Measurements from ENCODE around the gene DUOX1. TPM values are rescaled to one million over a fixed set of nuclear protein-coding genes. Genes with fewer than 3 reads are reported as not detected.

Gene DUOX1
- total RNA-seq, 2 experiments from 2014 or later: not detected

DNA sequence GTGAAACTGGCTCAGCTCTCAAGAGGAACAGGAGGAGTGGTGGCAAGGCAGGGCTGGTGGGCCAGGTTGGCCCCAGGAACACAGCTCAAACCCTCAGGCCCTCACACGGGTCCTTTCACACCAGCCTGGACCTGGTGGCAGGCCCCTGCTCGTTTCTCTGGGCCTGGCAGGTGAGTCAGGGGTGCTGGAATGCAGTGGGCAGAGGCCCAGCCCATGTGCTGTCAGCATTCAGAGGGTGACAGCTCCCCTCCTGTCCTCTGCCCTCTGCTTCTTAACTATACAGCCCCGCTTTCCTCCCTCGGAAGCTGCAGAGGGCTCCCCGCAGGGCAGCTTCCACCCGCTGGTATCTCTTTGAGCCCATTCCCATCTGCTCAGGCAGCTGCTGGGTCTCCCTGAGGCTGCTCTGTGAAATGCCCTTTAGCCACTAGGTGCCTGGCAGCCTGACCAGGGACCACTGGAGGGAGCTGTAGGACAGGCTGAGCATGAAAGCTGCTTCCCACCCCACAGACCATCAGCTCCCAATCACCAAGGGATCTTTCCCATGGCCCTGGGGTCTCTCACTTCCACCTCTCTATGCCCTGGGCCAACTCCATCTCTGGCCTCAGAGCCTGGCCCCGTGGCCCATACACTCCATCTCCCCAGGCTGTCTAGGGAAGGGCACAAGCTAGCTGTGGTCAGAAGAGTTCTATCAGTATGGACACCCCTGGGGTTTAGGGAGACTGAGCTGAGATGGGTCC lies 33.1 kb downstream of the DUOX1 start:
- peaks cover 2% of the 10 kb centered on the region for H3K36me3 Mint-ChIP-seq (ENCODE audit: low read depth)
- peak; percentile 71 for DNase-seq
- ChIA-PET CTCF (interaction anchor here (0.5 to 8.8 kb wide), 23 partner anchors 8 to 534 kb away, joined by 3 to 111 read pairs (median 4); no protein-coding TSS in a partner anchor), POLR2A (interaction anchor here (0.6 kb wide), 1 partner anchor 206 kb away, joined by 3 read pairs; the partner anchor contains the start of gene TERB2)
- peaks cover 20% of the 10 kb centered on the region for H3K4me1 Mint-ChIP-seq
- H3K4me3 Mint-ChIP-seq: no peak overlapping the region
- no peaks in the 10 kb centered on the region for H3K27me3 Mint-ChIP-seq
- no peaks in the 10 kb centered on the region for H3K9me3 Mint-ChIP-seq
- H3K27ac Mint-ChIP-seq: no peak overlapping the region

- H3K27me3 Mint-ChIP-seq: no peaks in the 10 kb centered on the region
- H3K27ac Mint-ChIP-seq: no peak overlapping the region
- no peaks in the 10 kb centered on the region for H3K9me3 Mint-ChIP-seq
- no peak overlapping the region for H3K4me3 Mint-ChIP-seq
- peaks cover 20% of the 10 kb centered on the region for H3K4me1 Mint-ChIP-seq
- H3K36me3 Mint-ChIP-seq (ENCODE audit: low read depth): peaks cover 2% of the 10 kb centered on the region
- no peak for DNase-seq
- CTCF ChIA-PET: interaction anchor here (0.5 to 8.8 kb wide), 20 partner anchors 8 to 1332 kb away, joined by 3 to 111 read pairs (median 4); no protein-coding TSS in a partner anchor
- POLR2A ChIA-PET: interaction anchor here (0.6 kb wide), 1 partner anchor 207 kb away, joined by 3 read pairs; the partner anchor contains the start of gene TERB2
Measured at GRCh38 chr15:45163508-45163856, 33.7 kb downstream of the DUOX1 start.

DNA sequence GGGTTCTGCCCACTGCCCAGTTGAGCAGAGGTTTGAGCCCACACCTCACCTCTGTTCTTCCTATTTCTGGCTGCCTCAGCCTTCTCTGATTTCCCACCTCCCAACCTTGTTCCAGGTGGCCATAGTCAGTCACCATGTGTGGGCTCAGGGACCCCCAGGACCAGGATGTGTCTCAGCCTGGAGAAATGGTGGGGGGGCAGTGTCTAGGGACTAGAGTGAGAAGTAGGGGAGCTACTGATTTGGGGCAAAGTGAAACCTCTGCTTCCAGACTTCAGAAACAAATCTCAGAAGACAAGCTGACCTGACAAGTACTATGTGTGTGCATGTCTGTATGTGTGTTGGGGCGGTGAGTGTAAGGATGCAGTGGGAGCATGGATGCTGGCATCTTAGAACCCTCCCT lies 35.1 kb downstream of the DUOX1 start:
- Mint-ChIP-seq H3K4me1 (peaks cover 20% of the 10 kb centered on the region), H3K27ac (peak overlapping the region; percentile 92), H3K27me3 (no peaks in the 10 kb centered on the region), H3K36me3 (ENCODE audit: low read depth) (peaks cover 2% of the 10 kb centered on the region), H3K9me3 (no peaks in the 10 kb centered on the region), H3K4me3 (peak overlapping the region; percentile 74)
- POLR2A ChIA-PET: interaction anchor here (0.6 kb wide), 1 partner anchor 212 kb away, joined by 3 read pairs; no protein-coding TSS in a partner anchor
- CTCF ChIA-PET: interaction anchor here (1.0 to 8.8 kb wide), 3 partner anchors 15 to 30 kb away, joined by 3 to 111 read pairs (median 5); no protein-coding TSS in a partner anchor
- DNase-seq: no peak

DNA sequence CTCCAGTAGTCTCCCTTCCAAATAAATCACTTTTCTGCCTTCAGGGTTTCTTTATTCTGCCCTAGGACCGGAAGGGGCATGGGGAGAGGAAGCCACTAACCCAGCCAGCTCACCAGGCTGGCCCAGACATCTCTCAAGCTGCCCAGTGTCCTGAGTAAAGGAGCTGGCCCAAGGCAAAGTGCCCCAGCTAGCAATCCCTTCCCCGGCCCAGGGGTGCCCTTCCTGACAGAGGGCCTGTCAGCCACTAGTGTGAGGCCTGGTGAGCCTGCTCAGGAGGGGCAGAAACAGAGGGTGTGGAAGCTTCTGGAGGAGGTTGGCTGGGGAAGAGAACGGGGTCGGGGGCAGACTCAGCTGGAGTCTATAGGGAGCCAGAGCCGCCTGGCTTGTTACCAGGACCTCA lies 35.7 kb downstream of the DUOX1 start:
- no peaks in the 10 kb centered on the region for H3K9me3 Mint-ChIP-seq
- ChIA-PET POLR2A (interaction anchor here (0.6 kb wide), 1 partner anchor 212 kb away, joined by 3 read pairs; no protein-coding TSS in a partner anchor), CTCF (interaction anchor here (1.2 to 8.8 kb wide), 2 partner anchors 15 to 31 kb away, joined by 3 to 111 read pairs; no protein-coding TSS in a partner anchor)
- H3K4me3 Mint-ChIP-seq: peak overlapping the region; percentile 74
- no peak for DNase-seq
- peak overlapping the region; percentile 92 for H3K27ac Mint-ChIP-seq
- peaks cover 20% of the 10 kb centered on the region for H3K4me1 Mint-ChIP-seq
- H3K36me3 Mint-ChIP-seq (ENCODE audit: low read depth): peaks cover 2% of the 10 kb centered on the region
- no peaks in the 10 kb centered on the region for H3K27me3 Mint-ChIP-seq

DNA sequence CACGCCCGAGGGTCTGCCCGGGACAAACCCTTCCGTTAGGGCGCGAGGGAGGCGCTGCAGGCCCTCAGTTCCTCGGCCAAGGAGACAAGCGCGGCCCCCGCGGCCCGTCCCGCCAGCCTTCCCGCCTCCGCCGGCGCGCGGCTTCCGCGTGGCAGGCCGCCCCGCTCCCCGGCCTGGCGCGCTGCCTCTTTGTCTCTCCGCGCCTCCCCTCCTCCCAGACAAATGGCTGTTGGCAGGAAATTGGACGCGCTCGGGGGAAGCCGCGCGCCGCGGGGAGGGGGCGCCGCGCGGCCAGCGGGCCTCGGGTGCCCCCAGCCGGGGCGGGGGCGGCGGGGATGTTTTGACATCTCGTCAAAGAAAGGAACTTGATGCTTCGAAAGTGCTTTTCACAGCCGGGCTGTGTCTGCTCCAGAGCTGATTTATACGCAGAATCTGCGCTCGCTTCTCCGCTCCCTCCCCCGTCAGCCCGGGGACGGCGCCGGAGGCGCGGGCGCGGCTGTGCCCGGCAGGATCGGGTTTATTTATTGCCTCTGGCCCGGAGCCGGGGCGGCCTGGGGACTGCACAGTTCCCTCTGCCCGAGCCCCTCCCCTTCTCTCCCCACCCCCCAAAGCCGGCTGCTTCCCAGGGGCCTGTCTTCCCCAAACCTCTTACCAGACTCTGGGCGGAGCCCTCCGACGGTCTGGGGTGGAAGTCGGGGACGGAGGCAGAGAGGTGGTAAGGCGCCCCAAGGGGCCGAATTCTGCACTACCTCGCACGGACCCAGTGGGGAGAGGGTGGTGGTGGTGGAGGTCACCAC lies 37.2 kb downstream of the DUOX1 start:
- Mint-ChIP-seq H3K36me3 (ENCODE audit: low read depth) (peaks cover 2% of the 10 kb centered on the region), H3K4me3 (peak overlapping the region; percentile 69), H3K27ac (peak overlapping the region; percentile 84), H3K27me3 (no peaks in the 10 kb centered on the region), H3K4me1 (peaks cover 20% of the 10 kb centered on the region), H3K9me3 (no peaks in the 10 kb centered on the region)
- peak; percentile 84 for DNase-seq
- CTCF ChIA-PET: interaction anchor here (0.7 to 8.8 kb wide), 13 partner anchors 8 to 290 kb away, joined by 3 to 111 read pairs (median 3); no protein-coding TSS in a partner anchor
- POLR2A ChIA-PET: no interaction called here

DNA sequence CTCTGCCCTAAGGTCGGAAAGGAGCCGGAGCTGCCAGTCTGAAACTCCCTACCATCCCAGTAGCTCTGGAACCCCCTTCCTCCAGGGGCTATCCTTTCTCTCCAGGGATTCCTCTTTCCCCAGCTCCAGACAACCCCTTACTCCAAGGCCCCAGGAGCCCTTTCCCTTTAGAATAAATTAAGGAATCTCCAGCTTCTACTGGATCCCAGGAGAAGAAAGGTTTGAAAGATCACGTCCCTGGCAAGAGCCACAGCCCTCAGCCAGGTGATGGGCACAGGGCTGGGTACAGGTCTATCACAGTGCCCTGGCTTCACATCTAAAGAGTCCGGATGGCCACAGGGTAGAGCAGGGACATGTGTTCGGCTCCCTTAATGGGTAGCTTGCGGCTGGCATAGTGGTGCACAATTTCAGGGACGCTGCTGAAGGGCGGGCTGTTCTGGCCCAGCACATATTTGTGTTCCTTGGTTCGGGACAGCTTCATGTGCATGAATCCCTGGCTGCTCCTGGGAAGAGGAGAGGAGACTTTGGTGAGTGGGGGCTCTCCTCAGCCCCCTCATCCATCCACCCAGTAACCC lies 37.9 kb downstream of the DUOX1 start:
- H3K4me3 Mint-ChIP-seq: peak overlapping the region; percentile 69
- H3K9me3 Mint-ChIP-seq: no peaks in the 10 kb centered on the region
- peaks cover 2% of the 10 kb centered on the region for H3K36me3 Mint-ChIP-seq (ENCODE audit: low read depth)
- H3K4me1 Mint-ChIP-seq: peaks cover 20% of the 10 kb centered on the region
- DNase-seq: no peak
- peak overlapping the region; percentile 84 for H3K27ac Mint-ChIP-seq
- no peaks in the 10 kb centered on the region for H3K27me3 Mint-ChIP-seq
- ChIA-PET POLR2A (no interaction called here), CTCF (interaction anchor here (0.7 to 8.8 kb wide), 17 partner anchors 9 to 290 kb away, joined by 3 to 111 read pairs (median 4); no protein-coding TSS in a partner anchor)

DNA sequence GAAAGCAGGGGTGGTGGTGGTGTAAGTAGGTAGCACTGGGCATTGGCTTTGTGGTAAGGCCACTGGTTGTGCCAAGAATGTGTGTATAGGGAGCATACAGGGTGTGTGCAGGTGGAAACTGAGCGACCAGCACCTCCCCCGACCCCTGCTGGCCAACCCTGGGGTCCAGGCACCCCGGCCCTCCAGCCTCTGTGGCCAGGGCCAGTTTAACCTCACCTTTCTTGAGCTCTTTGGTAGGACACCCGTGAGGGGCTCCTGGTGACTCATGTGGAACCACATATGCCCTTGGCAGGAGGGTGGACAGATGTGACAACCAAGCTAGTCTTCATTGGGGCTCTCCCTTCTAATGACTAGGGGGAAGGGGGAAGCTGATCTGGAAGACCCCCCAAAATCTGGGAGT lies 38.5 kb downstream of the DUOX1 start:
- H3K9me3 Mint-ChIP-seq: no peaks in the 10 kb centered on the region

GRCh38 chr15:45168751-45169551 lies 39.2 kb downstream of the DUOX1 start:
- Mint-ChIP-seq H3K36me3 (ENCODE audit: low read depth) (peaks cover 2% of the 10 kb centered on the region), H3K4me1 (peaks cover 18% of the 10 kb centered on the region), H3K27ac (peak overlapping the region; percentile 41), H3K4me3 (no peak overlapping the region), H3K9me3 (no peaks in the 10 kb centered on the region), H3K27me3 (no peaks in the 10 kb centered on the region)
- DNase-seq: no peak
- ChIA-PET CTCF (interaction anchor here (0.8 to 8.8 kb wide), 10 partner anchors 11 to 278 kb away, joined by 3 to 111 read pairs (median 4); no protein-coding TSS in a partner anchor), POLR2A (interaction anchor here (0.6 to 1.1 kb wide), 3 partner anchors 29 to 479 kb away, joined by 3 read pairs; no protein-coding TSS in a partner anchor)

More for the DNA sequence above, 38.5 kb downstream of the DUOX1 start:
- Mint-ChIP-seq H3K27ac (peak overlapping the region; percentile 41), H3K4me3 (no peak overlapping the region), H3K27me3 (no peaks in the 10 kb centered on the region), H3K4me1 (peaks cover 18% of the 10 kb centered on the region), H3K36me3 (ENCODE audit: low read depth) (peaks cover 2% of the 10 kb centered on the region)
- POLR2A ChIA-PET: interaction anchor here (0.6 kb wide), 1 partner anchor 476 kb away, joined by 3 read pairs; no protein-coding TSS in a partner anchor
- no peak for DNase-seq
- CTCF ChIA-PET: interaction anchor here (0.8 to 8.8 kb wide), 12 partner anchors 9 to 289 kb away, joined by 3 to 111 read pairs (median 4); no protein-coding TSS in a partner anchor

GRCh38 chr15:45169608-45170480 lies 40.0 kb downstream of the DUOX1 start:
- DNase-seq: no peak
- CTCF ChIA-PET: interaction anchor here (0.6 to 1.5 kb wide), 6 partner anchors 14 to 55 kb away, joined by 3 to 6 read pairs (median 4); no protein-coding TSS in a partner anchor
- Mint-ChIP-seq H3K4me1 (peaks cover 18% of the 10 kb centered on the region), H3K27ac (no peak overlapping the region), H3K4me3 (no peak overlapping the region), H3K36me3 (ENCODE audit: low read depth) (peaks cover 2% of the 10 kb centered on the region), H3K9me3 (no peaks in the 10 kb centered on the region), H3K27me3 (no peaks in the 10 kb centered on the region)
- POLR2A ChIA-PET: interaction anchor here (0.6 to 1.1 kb wide), 2 partner anchors 28 to 478 kb away, joined by 3 read pairs; no protein-coding TSS in a partner anchor

- no peak overlapping the region for H3K4me3 Mint-ChIP-seq
- ChIA-PET POLR2A (no interaction called here), CTCF (interaction anchor here (1.3 to 3.1 kb wide), 3 partner anchors 9 to 26 kb away, joined by 3 to 10 read pairs (median 5); no protein-coding TSS in a partner anchor)
- H3K4me1 Mint-ChIP-seq: peaks cover 5% of the 10 kb centered on the region
- no peak overlapping the region for H3K27ac Mint-ChIP-seq
- no peak for DNase-seq
- no peaks in the 10 kb centered on the region for H3K36me3 Mint-ChIP-seq (ENCODE audit: low read depth)
- no peaks in the 10 kb centered on the region for H3K27me3 Mint-ChIP-seq
- H3K9me3 Mint-ChIP-seq: no peaks in the 10 kb centered on the region
Measured at GRCh38 chr15:45171912-45172311, 42.1 kb downstream of the DUOX1 start.

DNA sequence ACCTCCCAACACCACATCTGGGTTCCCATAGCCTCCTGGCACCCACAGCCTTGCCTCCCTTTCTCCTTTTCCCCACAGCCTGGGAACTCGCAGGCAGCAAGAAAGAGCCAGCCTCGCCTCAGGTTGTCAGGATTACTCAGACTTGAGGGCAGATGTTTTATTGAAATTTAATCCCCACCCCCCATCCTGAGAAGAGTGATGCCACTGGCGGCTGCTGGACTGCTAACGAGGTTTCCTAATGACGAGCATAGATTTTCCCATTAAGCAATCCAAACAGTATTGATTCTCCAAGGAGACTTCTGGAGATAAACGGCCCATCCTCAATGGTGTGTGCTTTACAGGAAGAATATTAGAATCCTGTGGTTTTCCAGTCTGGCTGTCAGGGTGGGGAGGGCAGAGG lies 44.3 kb downstream of the DUOX1 start:
- ChIA-PET CTCF (interaction anchor here (3.1 kb wide), 1 partner anchor 24 kb away, joined by 10 read pairs; no protein-coding TSS in a partner anchor), POLR2A (interaction anchor here (0.6 kb wide), 1 partner anchor 21 kb away, joined by 3 read pairs; no protein-coding TSS in a partner anchor)
- H3K27me3 Mint-ChIP-seq: no peaks in the 10 kb centered on the region
- no peak overlapping the region for H3K27ac Mint-ChIP-seq
- H3K4me3 Mint-ChIP-seq: no peak overlapping the region
- no peaks in the 10 kb centered on the region for H3K4me1 Mint-ChIP-seq
- no peaks in the 10 kb centered on the region for H3K9me3 Mint-ChIP-seq
- H3K36me3 Mint-ChIP-seq (ENCODE audit: low read depth): no peaks in the 10 kb centered on the region
- no peak for DNase-seq

All from activated CD4-positive, alpha-beta T cell treated with anti-CD3 and anti-CD28 coated beads, Interleukin-2, amount 10 ng/mL, durations not matched to agents 7 days and 5 days (primary cell).